HG03103 (cell line): ENCODE data around the gene ADAM33.

Experiments
- ATAC-seq: cut with Tn5 transposase; IDR thresholded peaks from one replicate; pipeline ENCODE4 v1.9.1; 2021; ENCODE audit warnings: low read depth; ENCODE audit not compliant: unreplicated experiment

Gene ADAM33

DNA sequence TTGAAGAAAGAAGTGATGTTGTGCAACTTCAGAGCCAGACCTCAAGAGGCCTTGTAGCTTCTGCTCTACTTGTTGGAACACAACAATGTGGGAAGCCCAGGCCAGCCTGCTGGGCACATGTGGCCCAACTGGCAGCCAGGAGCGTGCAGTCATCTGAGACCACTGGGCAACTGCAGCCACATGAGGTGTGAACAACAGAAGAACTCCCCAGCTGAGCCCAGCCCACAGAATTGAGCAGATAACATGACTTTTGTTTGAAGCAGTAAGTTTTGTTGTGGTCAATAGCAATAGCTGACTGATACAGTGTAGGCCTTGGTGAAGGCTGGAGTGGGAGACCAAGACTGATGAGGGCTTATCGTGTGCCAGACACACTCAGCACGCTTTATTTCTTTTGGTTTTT, 8.6 kb upstream of the ADAM33 start:
- ATAC-seq, result no peak

GRCh38 chr20:3689978-3690377, 8.2 kb upstream of the ADAM33 start:
- ATAC-seq, result no peak

DNA sequence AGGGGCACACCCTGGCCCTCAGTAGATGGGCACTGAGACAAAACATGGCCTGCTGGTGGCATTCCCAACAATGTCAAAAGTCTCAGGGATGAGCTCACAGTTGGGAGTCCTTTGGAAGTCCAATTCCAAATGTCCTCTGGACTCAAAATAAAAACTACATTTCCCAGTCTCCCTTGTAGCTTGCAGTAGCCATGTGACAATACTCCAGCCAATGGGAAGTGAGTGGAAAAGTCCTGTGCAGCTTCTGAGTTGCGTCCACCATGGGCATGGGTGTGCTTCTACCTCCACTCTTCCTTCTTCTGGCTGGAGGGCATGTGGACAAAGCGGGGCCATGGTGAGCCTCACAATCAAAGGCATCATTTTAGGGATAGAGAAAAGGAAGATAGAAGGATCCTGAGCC, 5.8 kb upstream of the ADAM33 start:
- ATAC-seq, result no peak

DNA sequence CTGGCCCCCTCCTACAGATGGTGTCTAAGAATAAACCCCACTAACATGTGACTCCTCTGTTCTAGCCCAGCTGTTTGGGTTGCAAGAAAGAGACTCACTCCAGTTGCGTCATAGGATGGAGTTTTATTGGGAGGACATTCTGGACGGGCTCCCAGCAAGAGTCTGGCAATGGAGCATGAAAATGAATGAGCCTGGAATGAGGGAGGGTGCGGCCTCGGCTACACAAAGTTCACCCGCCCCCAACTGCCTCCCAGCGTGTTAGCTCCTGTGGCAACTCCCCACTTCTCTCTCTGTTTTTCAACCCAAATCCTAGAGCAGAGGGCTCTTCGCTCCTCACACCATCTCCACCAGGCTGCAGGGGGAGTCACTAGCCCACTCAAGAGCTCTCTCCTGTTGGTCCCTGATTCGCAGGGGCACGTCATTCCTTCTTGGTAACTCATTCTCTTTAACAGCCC, 5.1 kb upstream of the ADAM33 start:
- no peak for ATAC-seq

DNA sequence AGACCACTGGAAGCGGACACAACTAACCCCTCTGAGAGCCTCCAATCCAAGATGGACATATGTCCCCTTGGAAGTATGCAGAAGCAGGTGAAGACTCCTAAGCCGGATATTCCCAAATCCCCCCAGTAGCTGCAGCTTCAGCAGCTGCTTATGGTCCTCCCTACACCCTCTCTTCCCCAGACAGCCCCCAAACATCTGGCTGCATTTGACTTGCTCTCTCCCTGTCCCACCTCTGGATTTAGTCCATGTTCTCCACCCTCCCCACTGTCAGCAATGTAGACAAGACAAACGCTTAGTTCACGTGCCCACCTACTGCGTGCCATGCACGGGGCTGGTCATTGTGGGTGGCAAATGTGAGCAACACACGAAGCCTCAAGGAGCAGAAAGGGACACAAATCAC, 4.6 kb upstream of the ADAM33 start:
- ATAC-seq, result no peak

DNA sequence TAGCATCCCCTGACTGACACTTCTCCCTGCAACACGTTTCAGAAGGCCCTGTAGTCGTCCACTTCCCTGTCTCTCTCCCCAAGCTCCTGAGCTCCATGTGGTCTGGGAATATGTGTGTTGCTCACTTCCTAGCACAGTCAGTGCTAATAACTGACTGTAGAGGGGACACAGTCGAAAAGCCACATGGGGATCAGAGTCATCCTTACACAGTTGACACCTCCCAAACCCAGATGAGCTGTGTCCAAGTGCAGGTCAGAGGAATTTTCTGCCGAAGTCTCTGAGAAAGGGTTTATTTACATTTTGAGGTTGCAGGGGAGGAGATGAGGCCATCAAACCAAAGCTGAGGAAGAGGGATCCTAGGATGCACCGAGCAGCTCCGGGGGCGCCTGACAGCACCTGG, 3.5 kb upstream of the ADAM33 start:
- ATAC-seq, result no peak

GRCh38 chr20:3681352-3681930, 369 bp downstream of the ADAM33 start:
- no peak for ATAC-seq

DNA sequence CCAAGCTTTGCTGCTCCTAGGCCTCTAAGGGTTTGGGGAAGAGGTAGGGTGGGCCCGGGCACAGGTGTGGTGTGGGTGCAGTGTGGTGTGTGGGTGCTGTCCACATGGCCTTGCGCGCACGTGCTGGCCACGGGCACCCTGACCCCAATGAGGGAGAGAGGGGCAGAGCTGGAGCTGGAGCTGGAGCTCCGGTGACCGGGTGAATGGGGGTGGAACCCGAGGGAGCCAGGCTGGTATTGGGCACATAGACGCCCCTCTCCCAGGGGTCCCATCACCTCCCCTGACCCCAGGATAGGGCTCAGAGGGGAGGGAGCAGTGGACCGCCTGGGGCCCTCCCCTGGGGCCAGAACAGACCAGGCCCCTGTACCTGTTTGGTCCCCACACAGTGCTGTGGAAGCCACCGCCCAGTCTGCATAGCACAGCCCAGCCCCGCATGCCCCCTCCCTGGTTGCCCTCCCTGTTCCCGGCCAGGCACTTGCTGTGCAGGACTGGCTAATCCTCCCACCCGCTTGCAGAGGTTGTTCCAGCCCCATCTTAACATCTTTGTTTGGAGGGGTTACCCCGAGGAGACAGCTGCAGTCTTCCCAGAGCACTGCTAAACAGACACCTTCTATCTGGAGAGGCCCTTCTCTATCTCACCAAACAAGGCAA, 984 bp downstream of the ADAM33 start:
- no peak for ATAC-seq

- ATAC-seq, result no peak
These were observed 1.8 kb downstream of the ADAM33 start for GRCh38 chr20:3679749-3680700.

DNA sequence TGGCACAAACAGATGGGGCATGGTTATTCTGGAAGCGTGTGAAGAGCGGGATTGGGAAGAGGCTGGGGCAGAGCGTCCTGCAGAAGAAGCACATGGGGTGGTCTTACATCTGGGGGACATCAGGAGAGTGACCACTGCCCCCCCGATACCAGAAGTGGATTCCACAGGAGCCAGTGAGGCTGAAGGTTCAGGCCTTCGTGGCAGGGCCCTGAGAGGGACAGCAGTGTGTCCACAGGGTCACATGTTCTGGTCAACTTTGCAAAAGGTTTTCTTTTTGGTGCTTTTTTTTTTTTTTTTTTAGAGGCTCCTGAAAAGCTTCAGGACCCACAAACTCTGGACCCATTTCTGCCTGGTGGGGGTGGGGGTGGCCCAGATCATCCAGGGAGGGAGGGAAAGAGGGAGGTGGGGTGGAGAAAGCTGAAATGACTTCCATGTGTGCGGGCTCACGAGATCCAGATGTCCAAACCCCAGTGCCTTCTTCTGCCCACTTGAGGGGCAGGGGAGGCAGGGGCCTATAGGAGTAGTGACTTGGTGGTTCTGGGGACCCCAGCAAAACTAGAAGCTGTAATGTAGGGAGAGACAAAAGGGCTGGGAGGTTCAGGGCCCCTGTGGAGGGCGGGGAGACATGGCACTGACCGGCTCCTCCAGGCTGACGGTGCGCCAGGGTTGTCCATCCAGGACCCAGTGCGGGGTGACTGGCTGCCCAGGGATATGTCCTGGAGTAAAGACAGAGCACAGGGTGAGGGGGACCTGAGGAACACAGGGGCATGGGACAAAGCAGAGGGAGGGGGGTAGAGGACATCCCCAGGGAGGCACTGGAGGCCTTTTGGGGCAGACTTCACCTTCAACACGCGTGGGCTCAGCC, 2.7 kb downstream of the ADAM33 start:
- ATAC-seq, result no peak

DNA sequence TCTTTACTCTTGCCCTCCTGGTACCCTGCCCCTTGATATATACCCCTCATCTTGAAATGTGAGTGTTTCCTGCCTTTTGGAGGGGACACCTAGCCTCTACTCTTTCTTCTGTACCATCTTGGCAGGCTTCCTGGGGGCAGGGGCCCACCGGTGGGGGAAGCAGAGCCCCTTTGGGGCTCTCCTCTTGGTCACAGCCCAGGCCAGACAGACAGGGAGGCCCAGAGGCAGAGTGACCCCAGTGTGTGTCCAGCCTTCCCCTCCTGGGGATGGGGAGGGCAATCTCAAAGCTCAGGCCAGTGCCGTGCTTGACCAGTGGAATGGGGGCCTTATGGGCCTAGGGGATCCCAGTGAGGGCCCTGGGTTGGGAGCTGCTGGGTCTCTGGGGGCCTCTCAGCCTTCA, 3.6 kb downstream of the ADAM33 start:
- ATAC-seq, result no peak

DNA sequence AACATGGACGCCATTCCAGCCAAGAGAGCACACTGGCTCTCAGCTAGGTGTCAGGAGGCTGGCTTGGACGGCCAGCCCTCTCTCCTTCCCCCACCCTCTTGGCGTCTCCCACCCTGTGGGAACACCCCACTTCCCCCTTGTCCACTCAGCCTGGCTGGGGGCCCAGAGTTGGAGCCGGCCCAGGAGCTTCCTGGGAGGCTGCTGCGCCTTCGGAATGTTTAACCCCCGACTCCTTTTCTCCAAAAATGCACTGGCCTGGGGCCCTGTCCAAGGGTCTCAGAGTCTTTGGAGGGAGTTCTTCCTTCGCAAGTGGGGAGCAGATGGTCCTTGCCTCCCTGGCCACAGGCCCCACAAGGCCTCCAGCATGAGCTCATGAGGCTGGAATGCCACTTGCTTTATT, 4.1 kb downstream of the ADAM33 start:
- no peak for ATAC-seq

DNA sequence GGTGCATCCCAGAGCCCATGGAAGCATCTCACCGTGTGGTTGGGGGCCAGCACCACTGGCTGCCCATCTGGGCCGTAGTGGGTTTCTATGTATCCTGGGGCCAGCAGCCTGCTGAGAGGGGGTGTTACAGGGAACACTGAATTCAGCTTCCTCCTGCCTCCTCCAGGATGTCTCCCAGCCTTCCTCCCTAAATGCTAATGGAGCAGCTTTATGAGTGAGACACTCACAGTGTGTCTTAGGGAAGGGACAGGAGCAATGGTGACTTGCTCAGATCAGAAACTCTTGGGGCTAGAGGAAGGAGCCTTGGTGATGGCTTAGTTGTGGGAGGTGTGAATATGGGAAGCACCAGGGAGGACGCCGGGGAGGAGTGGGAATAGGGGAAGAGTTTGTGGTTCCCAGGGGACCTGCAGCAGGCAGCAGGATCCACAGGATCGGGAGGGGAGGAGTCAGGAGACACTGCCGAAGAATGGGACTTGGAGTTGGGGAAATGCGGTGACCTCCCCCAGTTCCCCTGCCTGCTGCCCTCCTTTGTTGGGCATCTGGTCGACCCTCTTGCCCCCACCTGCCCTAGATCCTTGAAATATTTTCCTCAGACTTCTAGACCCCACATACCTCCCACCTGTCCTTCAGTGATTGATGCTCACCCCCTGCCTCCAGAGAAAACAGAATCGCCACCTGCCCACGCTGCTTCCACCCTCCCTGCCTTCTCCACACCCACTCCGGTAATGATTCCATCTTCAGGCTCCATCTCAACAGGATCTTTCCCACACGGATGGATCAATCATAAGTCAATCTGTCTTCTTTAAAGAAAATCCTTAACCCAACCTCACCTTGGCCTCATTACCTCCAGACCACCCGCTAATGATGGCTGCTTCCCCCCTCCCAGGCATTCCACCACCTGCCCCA, 6.6 kb downstream of the ADAM33 start:
- no peak for ATAC-seq

GRCh38 chr20:3674447-3674846, 7.4 kb downstream of the ADAM33 start:
- ATAC-seq, result no peak

DNA sequence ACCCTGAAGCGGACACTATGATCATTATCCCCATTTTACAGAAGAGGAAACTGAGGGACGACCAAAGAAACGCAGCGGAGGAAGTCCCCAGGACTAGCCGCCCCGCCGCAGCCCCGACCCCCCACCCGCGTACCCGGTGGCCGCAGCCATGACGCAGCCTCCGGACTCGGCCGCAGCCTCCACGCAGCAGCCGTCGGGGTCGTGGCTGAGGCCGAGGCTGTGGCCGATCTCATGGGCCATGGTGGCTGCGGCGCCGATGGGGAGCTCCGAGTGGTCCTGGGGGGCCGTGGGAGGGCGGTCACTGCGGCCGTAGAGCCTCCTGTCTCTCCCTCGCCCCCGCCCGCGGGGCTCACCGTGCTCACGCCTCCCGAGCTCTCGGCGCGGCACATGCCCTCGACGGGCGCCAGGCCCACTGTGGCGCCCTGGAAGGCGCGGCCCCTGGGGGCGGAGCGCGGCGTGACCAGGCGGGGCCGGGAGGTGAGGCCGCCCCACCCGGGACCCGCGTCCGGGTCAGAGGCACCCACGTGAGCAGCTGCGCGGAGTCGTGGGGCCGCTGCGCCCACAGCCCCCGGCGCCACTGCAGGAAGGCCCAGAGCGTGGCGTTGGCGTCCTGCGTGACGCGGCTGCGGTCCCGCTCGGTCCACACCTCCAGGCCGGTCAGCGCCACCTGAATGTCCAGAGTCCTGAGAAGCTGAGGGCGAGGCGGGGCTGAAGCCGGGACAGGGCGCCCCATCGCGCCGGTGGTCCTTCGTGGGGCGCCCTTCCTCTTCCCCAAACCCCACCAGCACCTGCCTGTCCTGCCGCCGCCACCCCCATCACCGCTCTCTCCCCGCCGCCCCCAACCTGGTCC, 8.4 kb downstream of the ADAM33 start:
- no peak for ATAC-seq

DNA sequence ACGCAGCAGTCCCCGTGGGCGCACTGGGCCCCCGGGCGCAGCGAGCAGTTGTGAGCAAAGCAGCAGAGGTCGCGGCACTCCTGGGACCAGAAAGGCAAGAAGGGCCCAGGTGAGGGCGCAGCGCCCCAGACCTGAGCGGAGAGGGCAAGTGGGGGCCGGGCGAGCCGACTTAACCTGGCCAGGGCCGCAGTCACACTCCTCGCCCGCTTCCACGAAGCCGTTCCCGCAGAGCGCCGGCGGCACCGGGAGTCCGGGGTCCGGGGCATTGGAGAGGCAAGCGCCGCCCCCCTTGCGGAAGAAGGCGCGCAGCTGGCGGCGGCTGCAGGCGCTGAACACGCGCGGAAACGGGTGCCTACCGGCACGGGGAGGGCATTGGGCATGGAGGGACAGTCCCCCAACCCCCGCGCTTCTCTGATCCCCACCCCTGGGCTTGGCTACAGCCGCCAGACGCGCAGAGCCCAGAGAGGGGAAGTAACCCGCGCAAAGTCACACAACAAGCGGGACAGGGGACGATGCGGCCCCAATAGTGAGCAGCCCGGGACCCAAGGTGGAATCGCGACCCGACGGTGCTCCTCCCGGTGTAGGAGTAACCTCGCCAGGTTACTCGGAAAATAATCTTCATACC, 9.2 kb downstream of the ADAM33 start:
- no peak for ATAC-seq

DNA sequence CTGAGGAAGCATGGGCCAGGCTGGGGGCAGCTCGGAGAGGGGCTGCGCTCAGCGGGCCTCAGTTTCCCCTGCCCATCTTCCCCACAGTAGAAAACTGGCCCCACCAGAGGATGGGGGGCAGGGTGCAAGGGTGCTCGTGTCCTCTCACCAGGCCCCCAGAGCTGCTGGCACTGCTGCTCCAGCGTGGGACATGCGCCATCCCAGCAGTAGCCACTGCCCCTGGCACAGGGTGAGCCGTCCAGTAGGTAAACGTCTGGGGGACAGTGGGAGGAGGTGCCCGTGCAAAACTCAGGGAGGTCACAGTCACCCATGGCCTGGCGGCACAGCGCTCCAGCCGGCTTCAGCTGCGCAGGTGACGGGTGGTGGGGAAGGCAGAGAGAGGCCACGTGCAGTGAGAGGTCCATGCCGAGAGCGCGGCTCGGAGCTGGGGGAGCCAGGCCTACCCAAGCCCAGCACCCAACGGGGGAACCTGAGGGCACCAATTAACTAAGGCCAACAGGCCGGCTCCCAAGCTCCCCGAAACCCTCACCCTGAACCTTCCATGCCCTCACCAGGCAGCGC, 9.7 kb downstream of the ADAM33 start:
- ATAC-seq, result no peak

DNA sequence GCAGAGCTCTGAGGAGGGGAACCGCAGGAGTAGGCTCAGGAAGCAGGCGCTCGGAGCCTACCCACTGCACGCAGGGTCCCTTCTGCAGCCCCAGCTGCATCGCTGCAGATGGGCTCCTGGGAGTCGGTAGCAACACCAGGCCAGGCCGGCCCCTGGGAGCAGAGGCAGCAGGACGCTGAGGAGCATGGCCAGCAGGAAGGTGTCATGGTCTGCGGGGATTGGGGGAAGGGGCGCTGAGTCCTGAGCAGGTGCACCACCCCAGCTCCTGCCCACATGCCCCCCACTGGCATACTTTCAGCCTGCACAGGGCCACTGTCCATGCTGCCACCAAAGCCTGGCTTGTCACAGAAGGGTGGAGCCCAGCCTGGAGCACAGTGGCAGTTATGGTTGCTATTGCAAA, 10.9 kb downstream of the ADAM33 start:
- ATAC-seq, result no peak
